GM15510 (cell line): ENCODE results near the gene CFAP299.

Experiments
- POLR2A ChIP-seq: IDR thresholded peaks from 3 replicates; pipeline ENCODE4 v1.6.1; 2011; ENCODE audit warnings: borderline replicate concordance; ENCODE audit not compliant: insufficient read length; ENCODE audit errors: extremely low read depth

The CFAP299 gene

GRCh38 chr4:80313627-80314026 lies 21.9 kb upstream of the CFAP299 start:
- no peak for TF ChIP-seq POLR2A

- no peak for TF ChIP-seq POLR2A
Measured at GRCh38 chr4:80321341-80321740, 14.2 kb upstream of the CFAP299 start.

- no peak for TF ChIP-seq POLR2A
Measured at GRCh38 chr4:80321776-80322175, 13.8 kb upstream of the CFAP299 start.

GRCh38 chr4:80322716-80323115 lies 12.8 kb upstream of the CFAP299 start:
- no peak for TF ChIP-seq POLR2A

GRCh38 chr4:80324171-80324570 lies 11.4 kb upstream of the CFAP299 start:
- no peak for TF ChIP-seq POLR2A

GRCh38 chr4:80331693-80332092 lies 3.8 kb upstream of the CFAP299 start:
- no peak for TF ChIP-seq POLR2A

- TF ChIP-seq POLR2A, result no peak
Measured at GRCh38 chr4:80333121-80333520, 2.4 kb upstream of the CFAP299 start.

GRCh38 chr4:80334568-80334967 lies 962 bp upstream of the CFAP299 start:
- TF ChIP-seq POLR2A, result no peak

- TF ChIP-seq POLR2A, result no peak
Measured at GRCh38 chr4:80335226-80335553, 340 bp upstream of the CFAP299 start.

- no peak for TF ChIP-seq POLR2A
Measured at GRCh38 chr4:80336582-80336981, 1.1 kb downstream of the CFAP299 start.

- TF ChIP-seq POLR2A, result no peak
Measured at GRCh38 chr4:80340036-80340435, 4.5 kb downstream of the CFAP299 start.

- no peak for TF ChIP-seq POLR2A
Measured at GRCh38 chr4:80343887-80344286, 8.4 kb downstream of the CFAP299 start.

GRCh38 chr4:80360084-80360483 lies 24.6 kb downstream of the CFAP299 start:
- TF ChIP-seq POLR2A, result no peak

- no peak for TF ChIP-seq POLR2A
Measured at GRCh38 chr4:80360900-80361299, 25.4 kb downstream of the CFAP299 start.

- no peak for TF ChIP-seq POLR2A
Measured at GRCh38 chr4:80361329-80361900, 25.9 kb downstream of the CFAP299 start.

- TF ChIP-seq POLR2A, result no peak
Measured at GRCh38 chr4:80362578-80363181, 27.1 kb downstream of the CFAP299 start.

- no peak for TF ChIP-seq POLR2A
Measured at GRCh38 chr4:80365928-80366327, 30.4 kb downstream of the CFAP299 start.
